Measurements from ENCODE around the gene NPPA.

NPPA gene

DNA sequence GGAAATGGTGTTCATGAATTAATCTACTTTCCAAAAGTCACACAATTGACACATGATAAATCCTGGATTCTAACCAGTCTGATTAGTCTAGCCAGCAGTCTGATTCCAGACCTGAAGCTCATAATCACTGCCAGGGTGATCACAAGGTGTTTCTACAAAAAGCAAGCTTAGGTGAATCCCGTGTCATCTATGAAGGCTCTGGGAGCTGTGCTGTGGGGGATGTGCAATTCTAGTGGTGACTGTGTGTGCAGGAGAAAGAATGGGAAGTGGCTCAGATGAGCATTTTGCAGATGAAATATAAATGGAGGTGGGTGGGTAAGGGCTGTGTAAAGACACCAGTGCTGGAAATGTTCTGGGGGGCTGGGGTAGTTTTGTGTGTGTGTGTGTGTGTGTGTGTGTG is 13.0 kb upstream of the NPPA start:
- H3K27me3 Mint-ChIP-seq, result peaks cover 91% of the 10 kb centered on the region
- H3K27ac Mint-ChIP-seq, result no peak overlapping the region
- no peaks in the 10 kb centered on the region for H3K36me3 Mint-ChIP-seq
- no peaks in the 10 kb centered on the region for H3K9me3 Mint-ChIP-seq
- H3K4me3 Mint-ChIP-seq, result no peak overlapping the region
- H3K4me1 Mint-ChIP-seq, result peaks cover 14% of the 10 kb centered on the region
- DNase-seq, result no peak
- CTCF ChIA-PET, result interaction anchor here (1.2 kb wide), 1 partner anchor 8 kb away, joined by 3 read pairs; no protein-coding TSS in a partner anchor

GRCh38 chr1:11860083-11860482 is 12.5 kb upstream of the NPPA start:
- Mint-ChIP-seq H3K9me3 (no peaks in the 10 kb centered on the region), H3K36me3 (no peaks in the 10 kb centered on the region), H3K4me3 (no peak overlapping the region), H3K27ac (no peak overlapping the region), H3K4me1 (peaks cover 14% of the 10 kb centered on the region), H3K27me3 (peaks cover 91% of the 10 kb centered on the region)
- CTCF ChIA-PET, result interaction anchor here (1.2 kb wide), 1 partner anchor 8 kb away, joined by 3 read pairs; no protein-coding TSS in a partner anchor
- no peak for DNase-seq

DNA sequence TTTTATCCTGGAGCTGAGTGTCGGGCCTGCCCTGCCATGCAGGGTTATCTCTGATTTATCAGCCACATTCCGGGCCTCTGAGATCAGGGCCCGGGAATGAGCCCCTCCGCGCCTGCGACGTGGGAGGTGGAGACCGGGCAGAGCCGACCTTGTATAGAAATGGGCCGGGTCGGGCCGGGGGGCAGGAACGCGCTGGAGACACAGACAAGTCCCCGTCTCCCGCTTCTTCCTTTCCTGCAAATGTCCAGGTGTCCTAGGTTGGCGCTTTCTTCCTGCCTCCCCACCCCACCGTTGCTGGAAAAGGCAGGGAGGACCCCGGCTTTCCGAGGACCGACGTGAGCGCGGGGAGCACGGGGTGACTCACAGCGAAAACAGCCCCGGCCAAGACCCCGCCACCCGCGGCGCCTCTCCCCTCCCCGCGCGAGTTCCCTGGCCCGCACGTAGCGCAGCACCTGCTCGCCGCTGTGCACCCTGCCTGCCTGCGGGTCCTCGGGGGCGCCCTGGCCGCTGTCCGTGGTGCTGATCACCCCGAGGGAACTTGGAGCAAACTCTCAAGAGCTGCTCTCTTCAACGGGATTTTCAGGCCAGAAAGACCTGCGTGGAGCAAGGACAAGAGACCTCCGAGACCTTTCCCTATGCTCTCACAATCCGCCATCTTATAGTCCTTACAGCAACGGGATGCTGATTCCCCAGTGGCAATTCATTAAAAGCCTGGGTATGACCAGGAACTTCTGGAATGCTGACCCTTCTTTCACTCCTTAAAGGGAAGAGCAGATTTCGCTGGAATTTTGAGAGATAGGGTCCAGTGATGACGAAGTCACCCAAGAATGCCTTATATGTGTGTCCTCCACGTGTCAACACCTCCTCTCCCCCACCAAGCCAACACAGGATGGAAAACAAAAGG is 11.6 kb upstream of the NPPA start:
- H3K27me3 Mint-ChIP-seq, result peaks cover 90% of the 10 kb centered on the region
- H3K4me3 Mint-ChIP-seq, result no peak overlapping the region
- peak; percentile 89 for DNase-seq
- no peak overlapping the region for H3K27ac Mint-ChIP-seq
- no peaks in the 10 kb centered on the region for H3K36me3 Mint-ChIP-seq
- CTCF ChIA-PET, result interaction anchor here (1.2 kb wide), 1 partner anchor 9 kb away, joined by 3 read pairs; no protein-coding TSS in a partner anchor
- H3K9me3 Mint-ChIP-seq, result no peaks in the 10 kb centered on the region
- peaks cover 14% of the 10 kb centered on the region for H3K4me1 Mint-ChIP-seq

DNA sequence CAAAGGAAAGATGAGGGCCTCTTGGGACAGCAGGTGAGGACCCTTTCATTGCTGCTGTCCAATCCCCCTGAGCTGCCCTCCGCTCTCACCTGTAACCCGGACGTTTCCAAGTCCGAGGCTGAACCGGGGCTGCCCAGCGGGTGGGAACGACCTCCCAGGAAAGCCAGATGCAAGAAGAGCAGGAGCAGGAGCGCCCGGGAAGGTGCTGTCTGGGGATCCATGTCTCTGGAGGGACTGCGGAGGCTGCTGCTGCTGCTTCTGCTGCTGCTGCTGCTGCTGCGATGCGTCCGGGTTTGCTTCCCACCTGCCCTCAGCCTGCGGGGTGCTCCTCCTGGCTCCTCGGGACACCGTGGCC is 11.0 kb upstream of the NPPA start, which contains the start of gene NPPB:
NPPB (minus strand) TSS at position 333 of the 355 bp plus-strand sequence; CDS start at position 221, 112 bp downstream.
- DNase-seq, result no peak
- Mint-ChIP-seq H3K36me3 (no peaks in the 10 kb centered on the region), H3K27ac (no peak within 1 kb of the TSS), H3K27me3 (peaks cover 89% of the 10 kb centered on the region), H3K4me3 (no peak within 1 kb of the TSS), H3K9me3 (no peaks in the 10 kb centered on the region), H3K4me1 (peaks cover 14% of the 10 kb centered on the region)
- CTCF ChIA-PET, result no interaction called here

DNA sequence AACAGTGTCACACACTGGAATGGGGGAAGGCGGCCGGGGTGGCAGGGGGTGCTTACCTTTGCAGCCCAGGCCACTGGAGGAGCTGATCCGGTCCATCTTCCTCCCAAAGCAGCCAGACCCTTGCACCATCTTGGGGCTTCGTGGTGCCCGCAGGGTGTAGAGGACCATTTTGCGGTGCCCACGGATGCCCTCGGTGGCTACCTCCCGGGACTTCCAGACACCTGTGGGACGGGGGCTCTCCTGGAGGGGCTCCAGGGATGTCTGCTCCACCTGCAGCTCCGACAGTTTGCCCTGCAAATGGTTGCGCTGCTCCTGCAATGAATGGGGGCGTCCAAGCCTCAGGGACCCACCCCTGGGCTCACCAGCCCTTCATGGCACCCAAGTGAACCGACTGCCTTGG is 10.6 kb upstream of the NPPA start:
- Mint-ChIP-seq H3K9me3 (no peaks in the 10 kb centered on the region), H3K27me3 (peaks cover 89% of the 10 kb centered on the region), H3K4me3 (no peak overlapping the region), H3K36me3 (no peaks in the 10 kb centered on the region), H3K4me1 (peaks cover 14% of the 10 kb centered on the region), H3K27ac (no peak overlapping the region)
- CTCF ChIA-PET, result no interaction called here
- no peak for DNase-seq

- peaks cover 87% of the 10 kb centered on the region for H3K27me3 Mint-ChIP-seq
- peaks cover 14% of the 10 kb centered on the region for H3K4me1 Mint-ChIP-seq
- no peak for DNase-seq
- no peaks in the 10 kb centered on the region for H3K9me3 Mint-ChIP-seq
- CTCF ChIA-PET, result no interaction called here
- H3K36me3 Mint-ChIP-seq, result no peaks in the 10 kb centered on the region
- H3K4me3 Mint-ChIP-seq, result no peak overlapping the region
- H3K27ac Mint-ChIP-seq, result no peak overlapping the region
Measured at GRCh38 chr1:11857164-11857851, 9.7 kb upstream of the NPPA start.

GRCh38 chr1:11856698-11857097 is 9.1 kb upstream of the NPPA start:
- no peak overlapping the region for H3K4me3 Mint-ChIP-seq
- peaks cover 14% of the 10 kb centered on the region for H3K4me1 Mint-ChIP-seq
- H3K27me3 Mint-ChIP-seq, result peaks cover 87% of the 10 kb centered on the region
- no peaks in the 10 kb centered on the region for H3K36me3 Mint-ChIP-seq
- CTCF ChIA-PET, result no interaction called here
- no peak for DNase-seq
- no peak overlapping the region for H3K27ac Mint-ChIP-seq
- H3K9me3 Mint-ChIP-seq, result no peaks in the 10 kb centered on the region

GRCh38 chr1:11855430-11855829 is 7.8 kb upstream of the NPPA start:
- H3K9me3 Mint-ChIP-seq, result no peaks in the 10 kb centered on the region
- DNase-seq, result no peak
- H3K27ac Mint-ChIP-seq, result no peak overlapping the region
- H3K36me3 Mint-ChIP-seq, result no peaks in the 10 kb centered on the region
- CTCF ChIA-PET, result no interaction called here
- H3K4me3 Mint-ChIP-seq, result no peak overlapping the region
- peaks cover 14% of the 10 kb centered on the region for H3K4me1 Mint-ChIP-seq
- peaks cover 85% of the 10 kb centered on the region for H3K27me3 Mint-ChIP-seq

DNA sequence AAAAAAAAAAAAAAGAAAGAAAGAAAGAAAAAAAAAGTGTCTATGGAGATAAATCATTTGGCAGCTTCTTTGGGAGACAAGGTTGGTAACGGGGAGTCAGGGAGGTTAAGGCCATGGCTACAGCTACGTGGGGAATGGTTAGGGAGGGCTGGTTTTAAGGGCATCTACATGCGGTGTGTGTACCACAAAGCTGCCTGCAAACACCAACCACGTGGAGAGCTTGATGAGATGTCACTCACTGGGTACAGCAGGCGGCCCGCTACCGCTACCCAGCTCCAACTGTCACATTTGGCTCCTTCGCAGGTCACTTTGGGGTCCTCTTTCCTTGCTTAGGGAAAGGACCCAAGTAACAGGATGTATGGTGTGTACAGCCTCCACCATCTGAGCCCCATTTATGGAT is 6.9 kb upstream of the NPPA start:
- H3K27me3 Mint-ChIP-seq, result peaks cover 80% of the 10 kb centered on the region
- H3K4me3 Mint-ChIP-seq, result no peak overlapping the region
- H3K4me1 Mint-ChIP-seq, result peaks cover 14% of the 10 kb centered on the region
- H3K27ac Mint-ChIP-seq, result no peak overlapping the region
- no peaks in the 10 kb centered on the region for H3K36me3 Mint-ChIP-seq
- CTCF ChIA-PET, result interaction anchor here (0.6 kb wide), 1 partner anchor 46 kb away, joined by 3 read pairs; no protein-coding TSS in a partner anchor
- no peaks in the 10 kb centered on the region for H3K9me3 Mint-ChIP-seq
- DNase-seq, result no peak

DNA sequence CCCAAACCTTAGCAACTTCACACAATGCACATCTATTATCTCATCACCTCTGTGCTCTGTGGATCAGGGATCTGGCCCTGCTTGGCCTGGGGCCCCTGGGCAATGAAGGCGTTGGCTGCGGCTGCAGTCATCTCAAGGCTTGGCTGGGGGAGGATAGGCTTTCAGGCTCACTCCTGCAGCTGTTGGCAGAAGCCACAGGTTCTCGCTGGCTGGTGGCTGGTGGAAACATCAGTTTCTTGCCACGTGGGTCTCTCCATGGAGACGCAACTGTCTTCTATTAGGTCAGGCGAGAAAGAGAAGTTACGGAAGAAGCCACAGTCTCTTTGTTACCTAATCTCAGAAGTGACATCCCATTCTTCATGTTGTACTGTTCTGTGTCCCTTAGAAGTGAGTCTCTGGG is 3.6 kb upstream of the NPPA start:
- Mint-ChIP-seq H3K4me3 (no peak overlapping the region), H3K36me3 (no peaks in the 10 kb centered on the region), H3K9me3 (no peaks in the 10 kb centered on the region), H3K27me3 (peaks cover 48% of the 10 kb centered on the region), H3K27ac (no peak overlapping the region), H3K4me1 (no peaks in the 10 kb centered on the region)
- CTCF ChIA-PET, result no interaction called here
- no peak for DNase-seq

DNA sequence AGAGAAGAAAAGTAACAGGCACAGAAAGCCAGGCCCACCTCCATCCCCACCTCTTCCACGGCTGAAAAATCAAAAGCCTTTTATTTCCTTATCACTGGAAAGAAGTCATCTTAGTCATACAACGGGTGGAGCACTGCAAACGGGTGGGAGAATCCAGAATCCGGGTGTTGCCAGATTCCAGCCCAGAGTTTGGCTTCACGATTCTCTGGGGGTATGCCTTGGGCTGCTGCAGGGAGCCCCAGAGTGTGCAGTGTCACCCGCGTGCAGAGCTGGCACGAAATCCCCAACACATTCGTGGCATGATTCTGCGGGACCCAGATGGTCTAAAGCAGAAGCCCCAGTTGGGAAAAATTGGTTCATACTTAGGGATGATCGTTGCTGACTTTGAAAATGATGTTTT is 2.6 kb upstream of the NPPA start:
- Mint-ChIP-seq H3K4me3 (no peak overlapping the region), H3K27me3 (peaks cover 40% of the 10 kb centered on the region), H3K9me3 (no peaks in the 10 kb centered on the region), H3K36me3 (peaks cover 5% of the 10 kb centered on the region), H3K4me1 (no peaks in the 10 kb centered on the region), H3K27ac (no peak overlapping the region)
- no peak for DNase-seq
- CTCF ChIA-PET, result no interaction called here

DNA sequence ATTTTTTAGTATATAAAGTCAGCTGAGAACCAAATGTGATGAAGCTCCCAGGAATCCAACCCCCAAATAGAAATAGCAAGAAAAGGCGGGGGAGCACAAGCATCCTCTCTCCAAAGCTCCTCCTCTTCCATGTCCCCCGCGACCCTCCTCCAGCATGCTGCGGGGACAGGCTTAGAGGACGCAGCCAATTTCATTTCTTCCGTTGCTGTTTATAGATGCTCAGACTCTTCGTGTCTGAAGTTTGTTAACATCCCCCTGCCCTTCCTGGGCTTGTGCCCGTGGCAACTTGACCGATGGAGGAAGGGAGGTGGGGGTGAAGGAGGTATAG is 754 bp upstream of the NPPA start:
- CTCF ChIA-PET, result interaction anchor here (1.7 kb wide), 1 partner anchor 10 kb away, joined by 7 read pairs; no protein-coding TSS in a partner anchor
- peaks cover 15% of the 10 kb centered on the region for H3K36me3 Mint-ChIP-seq

DNA sequence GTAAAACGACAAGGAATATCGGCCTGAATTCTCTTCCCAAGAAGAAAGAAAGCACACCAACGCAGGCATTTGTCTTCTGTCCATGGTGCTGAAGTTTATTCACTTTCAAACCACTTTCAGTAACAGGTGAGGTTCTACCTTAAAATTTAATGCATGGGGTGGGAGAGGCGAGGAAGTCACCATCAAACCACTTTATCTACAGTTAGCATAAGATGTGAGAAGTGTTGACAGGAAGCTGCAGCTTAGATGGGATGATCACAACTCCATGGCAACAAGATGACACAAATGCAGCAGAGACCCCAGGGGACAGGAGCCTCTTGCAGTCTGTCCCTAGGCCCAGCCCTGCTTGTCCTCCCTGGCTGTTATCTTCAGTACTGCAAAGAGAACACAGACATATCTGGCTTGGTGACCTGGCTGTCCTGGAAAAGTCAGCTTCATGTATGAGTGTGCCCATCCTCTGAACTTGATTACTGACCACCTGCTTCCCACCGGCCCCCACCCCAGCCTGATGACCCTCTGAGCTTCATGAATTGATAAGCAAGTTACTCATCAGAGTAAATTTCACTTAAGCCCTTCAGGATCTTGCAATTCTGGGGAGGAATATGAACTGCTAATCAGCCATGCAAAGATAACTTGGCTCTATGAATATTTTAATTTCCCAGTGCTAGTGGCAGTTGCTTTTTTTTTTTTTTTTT is 1.8 kb downstream of the NPPA start:
- no peaks in the 10 kb centered on the region for H3K9me3 Mint-ChIP-seq
- CTCF ChIA-PET, result no interaction called here
- H3K27ac Mint-ChIP-seq, result no peak overlapping the region
- H3K4me1 Mint-ChIP-seq, result no peaks in the 10 kb centered on the region
- H3K4me3 Mint-ChIP-seq, result no peak overlapping the region
- DNase-seq, result no peak
- H3K27me3 Mint-ChIP-seq, result peaks cover 7% of the 10 kb centered on the region
- H3K36me3 Mint-ChIP-seq, result peaks cover 21% of the 10 kb centered on the region

More for the DNA sequence above, 754 bp upstream of the NPPA start:
- Mint-ChIP-seq H3K4me1 (no peaks in the 10 kb centered on the region), H3K27ac (no peak overlapping the region), H3K27me3 (peaks cover 25% of the 10 kb centered on the region), H3K9me3 (no peaks in the 10 kb centered on the region), H3K4me3 (no peak overlapping the region)
- DNase-seq, result no peak

Measured in activated naive CD4-positive, alpha-beta T cell treated with anti-CD3 and anti-CD28 coated beads, Interleukin-2, amount 10 ng/mL, durations not matched to agents 7 days and 5 days (primary cell).